HCT116 (cell line): Measurements from ENCODE around the gene ERBB4. TPM values are rescaled to one million over a fixed set of nuclear protein-coding genes. Genes with fewer than 3 reads are reported as not detected.

Experiments
- ATAC-seq: fragments of 200-7000 bp; cut with Tn5 transposase; 2 replicates; pipeline ENCODE4 v1.9.1; 2020; ENCODE audit warnings: mild to moderate bottlenecking, moderate library complexity
- BruUV-seq: library from RNA; stranded (reverse); fragments of 400-500 nt; replicated peaks from 2 replicates; lab custom pipeline; 2021; lab: Mats Ljungman, UMichigan
- CTCF ChIA-PET: fragments of 300-600 bp; sonication (Branson Sonifier 250); formaldehyde crosslinking; loops from one replicate; lab custom pipeline; 2021; ENCODE audit warnings: antibody characterized with exemption; lab: Charles Lee
- POLR2A ChIA-PET: fragments of 300-600, 350-600 bp; sonication (Branson Sonifier 250); formaldehyde crosslinking; loops from one replicate; lab custom pipeline; 2021; ENCODE audit warnings: antibody characterized with exemption; lab: Charles Lee
- RAD21 ChIA-PET, 2 experiments: fragments of 300-600 bp; sonication (Branson Sonifier 250); formaldehyde crosslinking; loops; one replicate each; lab custom pipeline; 2023; ENCODE audit warnings: low total read pairs in 2 of 2; ENCODE audit not compliant: uncharacterized antibody in 2 of 2, unreplicated experiment in 2 of 2, low non-redundant PET in 1 of 2; lab: Charles Lee
- DNase-seq: peaks from one replicate; pipeline ENCODE4 v3.0.0-alpha.2; 2010; ENCODE audit warnings: low read depth, low spot score
- H2AFZ ChIP-seq: fragments of 200-600 bp; shearing (Covaris generic), sonication (generic); 2 replicates; pipeline ENCODE4 v1.6.1; 2017; ENCODE audit warnings: low read depth, mixed run types, mixed read lengths, antibody characterized with exemption, low read length; ENCODE audit not compliant: poor library complexity, severe bottlenecking
- H3K27ac ChIP-seq: 2 replicates; pipeline ENCODE4 v1.5.1; 2012; ENCODE audit warnings: low read depth, low read length
- H3K27me3 ChIP-seq: fragments of 200-600 bp; sonication (generic); 2 replicates; pipeline ENCODE4 v1.6.1; 2016; ENCODE audit warnings: mixed run types, low read length, mixed read lengths; ENCODE audit not compliant: insufficient read depth
- H3K36me3 ChIP-seq, 2 experiments: fragments of 200-500 bp in 1 of 2; fragments of 200-600 bp in 1 of 2; sonication (Bioruptor generic) in 1 of 2; sonication (generic) in 1 of 2; 2 replicates each; pipeline versions ENCODE4 v1.5.1 to v1.6.1; 2014 to 2016; ENCODE audit warnings: low read length in 2 of 2, inconsistent platforms in 1 of 2, mixed read lengths in 1 of 2, mixed run types in 1 of 2; ENCODE audit not compliant: insufficient read depth in 2 of 2, control insufficient read depth in 1 of 2
- H3K4me1 ChIP-seq, 2 experiments: fragments of 200-600 bp in 1 of 2; sonication (generic) in 1 of 2; 2 replicates each; pipeline versions ENCODE4 v1.5.1 to v1.6.1; 2012 to 2017; ENCODE audit warnings: low read length in 2 of 2, inconsistent platforms in 1 of 2, mild to moderate bottlenecking in 1 of 2, mixed read lengths in 1 of 2, mixed run types in 1 of 2, moderate library complexity in 1 of 2; ENCODE audit not compliant: insufficient read depth in 2 of 2, control insufficient read depth in 1 of 2
- H3K4me2 ChIP-seq: fragments of 200-600 bp; sonication (generic); 2 replicates; pipeline ENCODE4 v1.6.1; 2017; ENCODE audit warnings: mixed run types, low read length, mixed read lengths
- H3K4me3 ChIP-seq, 2 experiments: fragments of 200-600 bp in 1 of 2; sonication (generic) in 1 of 2; replicated peaks in 1 of 2; 2 replicates each; pipeline ENCODE4 v1.5.1; 2011 to 2016; ENCODE audit warnings: low read length in 2 of 2, control low read depth in 1 of 2, low read depth in 1 of 2, mild to moderate bottlenecking in 1 of 2, mixed read lengths in 1 of 2, mixed run types in 1 of 2
- H3K79me2 ChIP-seq: fragments of 200-600 bp; sonication (generic); 2 replicates; pipeline ENCODE4 v1.6.1; 2017; ENCODE audit warnings: mild to moderate bottlenecking, mixed run types, low read length, moderate library complexity, mixed read lengths; ENCODE audit not compliant: insufficient read depth
- H3K9ac ChIP-seq: fragments of 200-600 bp; sonication (generic); 2 replicates; pipeline ENCODE4 v1.6.1; 2016; ENCODE audit warnings: low read length, mixed read lengths
- H3K9me2 ChIP-seq: fragments of 200-600 bp; sonication (generic), shearing (Covaris generic); 2 replicates; pipeline ENCODE4 v1.6.1; 2017; ENCODE audit warnings: mixed run types, mild to moderate bottlenecking, moderate library complexity; ENCODE audit not compliant: insufficient read depth
- H3K9me3 ChIP-seq, 2 experiments: fragments of 200-500 bp in 1 of 2; fragments of 200-600 bp in 1 of 2; sonication (Bioruptor generic) in 1 of 2; sonication (generic) in 1 of 2; 2 replicates each; pipeline ENCODE4 v1.6.1; 2014 to 2017; ENCODE audit warnings: low read length in 2 of 2, mixed read lengths in 2 of 2, inconsistent platforms in 1 of 2, low read depth in 1 of 2, mild to moderate bottlenecking in 1 of 2, mixed run types in 1 of 2, moderate library complexity in 1 of 2; ENCODE audit not compliant: control insufficient read depth in 1 of 2, insufficient read depth in 1 of 2
- H4K20me1 ChIP-seq: fragments of 200-600 bp; sonication (generic), shearing (Covaris generic); 2 replicates; pipeline ENCODE4 v1.6.1; 2017; ENCODE audit warnings: mixed run types, mild to moderate bottlenecking, moderate library complexity; ENCODE audit not compliant: insufficient read depth
- CBX3 ChIP-seq: IDR thresholded peaks from 2 replicates; pipeline ENCODE4 v1.6.1; 2012; ENCODE audit warnings: low read depth
- CEBPB ChIP-seq: IDR thresholded peaks from 2 replicates; pipeline ENCODE4 v1.6.1; 2012; ENCODE audit warnings: low read depth
- ELF1 ChIP-seq: IDR thresholded peaks from 2 replicates; pipeline ENCODE4 v1.6.1; 2012; ENCODE audit warnings: low read depth, borderline replicate concordance
- EZH2 ChIP-seq: fragments of 200-600 bp; sonication (generic); IDR thresholded peaks from 2 replicates; pipeline ENCODE4 v1.6.1; 2017; ENCODE audit warnings: antibody characterized with exemption, mixed run types
- EZH2phosphoT487 ChIP-seq: fragments of 200-600 bp; IDR thresholded peaks from 2 replicates; pipeline ENCODE4 v1.6.1; 2018; ENCODE audit warnings: antibody characterized with exemption, borderline replicate concordance
- JUND ChIP-seq: IDR thresholded peaks from 2 replicates; pipeline ENCODE4 v1.6.1; 2012
- POLR2AphosphoS5 ChIP-seq: IDR thresholded peaks from 2 replicates; pipeline ENCODE4 v1.6.1; 2011; ENCODE audit warnings: mild to moderate bottlenecking, low read depth, low read length, moderate library complexity
- YY1 ChIP-seq: IDR thresholded peaks from 2 replicates; pipeline ENCODE4 v1.6.1; 2011; ENCODE audit warnings: low read length, low read depth, moderate library complexity, mild to moderate bottlenecking; ENCODE audit not compliant: insufficient replicate concordance; ENCODE audit errors: extremely low read depth
- ZFX ChIP-seq: fragments of 450-650 bp; IDR thresholded peaks from 2 replicates; pipeline ENCODE4 v1.6.1; 2017
- ZNF274 ChIP-seq: fragments of 200-500 bp; sonication (Bioruptor generic); IDR thresholded peaks from 2 replicates; pipeline ENCODE4 v1.6.1; 2014; ENCODE audit warnings: mild to moderate bottlenecking, low read depth, low read length, inconsistent platforms
- intact Hi-C: fragments of 100-400 bp; cut with micrococcal nuclease; formaldehyde crosslinking; loops from 2 replicates; pipeline ENCODE4 v1.10.0; 2022
- total RNA-seq: library from RNA; stranded (reverse); gene quantifications from one replicate; pipeline ENCODE4 v1.2.1, GENCODE V29; 2021; ENCODE audit not compliant: unreplicated experiment
- TF ChIP-seq, protein P1 (sequence below): IDR thresholded peaks from 2 replicates; pipeline ENCODE4 v1.6.1; 2012
- TF ChIP-seq, protein P2 (sequence below): IDR thresholded peaks from 2 replicates; pipeline ENCODE4 v1.6.1; 2011; ENCODE audit warnings: mild to moderate bottlenecking, low read length, moderate library complexity; ENCODE audit not compliant: insufficient replicate concordance; ENCODE audit errors: extremely low read depth
- TF ChIP-seq, protein P3 (sequence below): IDR thresholded peaks from 2 replicates; pipeline ENCODE4 v1.6.1; 2012; ENCODE audit warnings: low read depth

Gene ERBB4
- total RNA-seq, 1 experiment from 2014 or later = 0.10 TPM

DNA sequence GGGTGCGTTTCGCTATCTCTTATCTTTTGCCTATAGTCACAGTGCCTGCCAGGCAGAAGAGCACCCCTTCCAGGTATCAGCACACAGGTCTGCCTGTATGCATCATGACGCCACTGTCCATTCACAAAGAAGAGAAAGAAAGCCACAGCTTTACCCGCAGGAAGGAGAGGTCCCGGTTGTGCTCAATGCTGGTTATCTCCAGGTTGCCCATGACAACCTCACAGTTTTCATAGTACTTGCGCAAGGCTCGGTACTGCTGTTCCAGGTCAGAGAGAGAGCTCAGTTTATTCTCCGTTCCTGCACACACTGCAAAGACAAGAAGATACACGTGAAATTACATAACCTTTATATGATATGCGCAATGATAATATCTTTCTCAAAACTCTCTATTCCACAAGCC lies 414.0 kb downstream of the ERBB4 start:
- Histone ChIP-seq H3K4me3 (no peak overlapping the region), H2AFZ (no peak overlapping the region), H3K4me2 (no peak overlapping the region), H3K4me1 (no peaks in the 10 kb centered on the region), H3K36me3 (no peaks in the 10 kb centered on the region), H3K79me2 (no peaks in the 10 kb centered on the region), H3K27me3 (no peaks in the 10 kb centered on the region), H3K9ac (no peak overlapping the region), H3K9me2 (no peaks in the 10 kb centered on the region), H3K27ac (no peak overlapping the region), H4K20me1 (no peaks in the 10 kb centered on the region), H3K9me3 (no peaks in the 10 kb centered on the region)
- POLR2A ChIA-PET = no interaction called here
- intact Hi-C loops = no loop called here
- BruUV-seq = no TSS peak
- DNase-seq (no peak), ATAC-seq (no peak)
- TF ChIP-seq, protein P1, sequence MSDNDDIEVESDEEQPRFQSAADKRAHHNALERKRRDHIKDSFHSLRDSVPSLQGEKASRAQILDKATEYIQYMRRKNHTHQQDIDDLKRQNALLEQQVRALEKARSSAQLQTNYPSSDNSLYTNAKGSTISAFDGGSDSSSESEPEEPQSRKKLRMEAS = no peak
- TF ChIP-seq, protein P2, sequence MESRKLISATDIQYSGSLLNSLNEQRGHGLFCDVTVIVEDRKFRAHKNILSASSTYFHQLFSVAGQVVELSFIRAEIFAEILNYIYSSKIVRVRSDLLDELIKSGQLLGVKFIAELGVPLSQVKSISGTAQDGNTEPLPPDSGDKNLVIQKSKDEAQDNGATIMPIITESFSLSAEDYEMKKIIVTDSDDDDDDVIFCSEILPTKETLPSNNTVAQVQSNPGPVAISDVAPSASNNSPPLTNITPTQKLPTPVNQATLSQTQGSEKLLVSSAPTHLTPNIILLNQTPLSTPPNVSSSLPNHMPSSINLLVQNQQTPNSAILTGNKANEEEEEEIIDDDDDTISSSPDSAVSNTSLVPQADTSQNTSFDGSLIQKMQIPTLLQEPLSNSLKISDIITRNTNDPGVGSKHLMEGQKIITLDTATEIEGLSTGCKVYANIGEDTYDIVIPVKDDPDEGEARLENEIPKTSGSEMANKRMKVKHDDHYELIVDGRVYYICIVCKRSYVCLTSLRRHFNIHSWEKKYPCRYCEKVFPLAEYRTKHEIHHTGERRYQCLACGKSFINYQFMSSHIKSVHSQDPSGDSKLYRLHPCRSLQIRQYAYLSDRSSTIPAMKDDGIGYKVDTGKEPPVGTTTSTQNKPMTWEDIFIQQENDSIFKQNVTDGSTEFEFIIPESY = no peak
- no peak for TF ChIP-seq EZH2phosphoT487
- TF ChIP-seq ZFX = no peak
- no peak for TF ChIP-seq CEBPB
- TF ChIP-seq ELF1 = no peak
- TF ChIP-seq, protein P3, sequence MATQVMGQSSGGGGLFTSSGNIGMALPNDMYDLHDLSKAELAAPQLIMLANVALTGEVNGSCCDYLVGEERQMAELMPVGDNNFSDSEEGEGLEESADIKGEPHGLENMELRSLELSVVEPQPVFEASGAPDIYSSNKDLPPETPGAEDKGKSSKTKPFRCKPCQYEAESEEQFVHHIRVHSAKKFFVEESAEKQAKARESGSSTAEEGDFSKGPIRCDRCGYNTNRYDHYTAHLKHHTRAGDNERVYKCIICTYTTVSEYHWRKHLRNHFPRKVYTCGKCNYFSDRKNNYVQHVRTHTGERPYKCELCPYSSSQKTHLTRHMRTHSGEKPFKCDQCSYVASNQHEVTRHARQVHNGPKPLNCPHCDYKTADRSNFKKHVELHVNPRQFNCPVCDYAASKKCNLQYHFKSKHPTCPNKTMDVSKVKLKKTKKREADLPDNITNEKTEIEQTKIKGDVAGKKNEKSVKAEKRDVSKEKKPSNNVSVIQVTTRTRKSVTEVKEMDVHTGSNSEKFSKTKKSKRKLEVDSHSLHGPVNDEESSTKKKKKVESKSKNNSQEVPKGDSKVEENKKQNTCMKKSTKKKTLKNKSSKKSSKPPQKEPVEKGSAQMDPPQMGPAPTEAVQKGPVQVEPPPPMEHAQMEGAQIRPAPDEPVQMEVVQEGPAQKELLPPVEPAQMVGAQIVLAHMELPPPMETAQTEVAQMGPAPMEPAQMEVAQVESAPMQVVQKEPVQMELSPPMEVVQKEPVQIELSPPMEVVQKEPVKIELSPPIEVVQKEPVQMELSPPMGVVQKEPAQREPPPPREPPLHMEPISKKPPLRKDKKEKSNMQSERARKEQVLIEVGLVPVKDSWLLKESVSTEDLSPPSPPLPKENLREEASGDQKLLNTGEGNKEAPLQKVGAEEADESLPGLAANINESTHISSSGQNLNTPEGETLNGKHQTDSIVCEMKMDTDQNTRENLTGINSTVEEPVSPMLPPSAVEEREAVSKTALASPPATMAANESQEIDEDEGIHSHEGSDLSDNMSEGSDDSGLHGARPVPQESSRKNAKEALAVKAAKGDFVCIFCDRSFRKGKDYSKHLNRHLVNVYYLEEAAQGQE = no peak
- TF ChIP-seq POLR2AphosphoS5 = no peak
- TF ChIP-seq YY1 = no peak
- TF ChIP-seq EZH2 = no peak
- no peak for TF ChIP-seq ZNF274
- TF ChIP-seq CBX3 = no peak
- TF ChIP-seq JUND = no peak
- RAD21 ChIA-PET = no interaction called here
- CTCF ChIA-PET = no interaction called here
